ENCODE measurements around the gene TFAP2A. TPM values are rescaled to one million over a fixed set of nuclear protein-coding genes. Genes with fewer than 3 reads are reported as not detected.

TFAP2A gene
- total and polyA plus RNA-seq, 2 donors from 2014 or later: 10.1 to 16.2 TPM

DNA sequence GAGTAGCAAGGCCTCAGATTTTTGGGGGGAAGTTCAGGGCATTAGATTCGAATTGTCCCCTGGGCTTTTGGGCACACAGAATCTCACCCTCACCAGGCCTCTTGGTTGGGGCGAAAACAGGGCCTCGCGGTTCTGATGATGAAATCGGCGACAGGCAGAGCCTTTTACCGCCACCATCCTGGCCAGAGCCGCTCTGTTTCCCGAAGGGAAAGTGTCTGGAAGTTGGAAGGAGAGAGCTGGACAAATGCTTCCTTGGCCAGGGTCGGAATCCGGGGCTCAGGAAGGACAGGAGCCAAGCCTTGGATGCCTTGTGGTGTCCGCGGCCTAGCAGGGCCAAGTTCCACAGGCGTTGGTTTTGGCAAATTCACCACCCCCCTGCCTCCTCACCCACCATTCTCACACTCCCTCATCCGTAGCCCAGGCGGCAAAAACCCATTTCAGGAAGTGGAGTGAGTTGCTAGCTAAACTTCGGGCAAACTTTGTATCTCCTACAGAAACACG, 3.5 kb upstream of the TFAP2A start:
- Histone ChIP-seq H3K9ac (ENCODE audit: low read length in 3 of 3) (peak overlapping the region in 2 of 3 donors; percentile 33 to 84), H3K4me1 (ENCODE audit: control insufficient read depth in 2 of 3, insufficient read depth in 2 of 3, low read depth in 1 of 3, low read length in 3 of 3) (peaks cover 0 to 11% (median 0%) of the 10 kb centered on the region in 3 donors), H3K9me3 (ENCODE audit: control insufficient read depth in 2 of 3, insufficient read depth in 1 of 3, low read length in 3 of 3) (no peaks in the 10 kb centered on the region), H3K36me3 (ENCODE audit: control insufficient read depth in 2 of 3, insufficient read depth in 3 of 3, low read length in 3 of 3) (no peaks in the 10 kb centered on the region), H3K27ac (ENCODE audit: low read depth in 2 of 2, low read length in 2 of 2) (peak overlapping the region; percentile 87 to 89), H3K27me3 (ENCODE audit: control insufficient read depth, insufficient read depth, low read length) (peaks cover 69% of the 10 kb centered on the region), H3K4me3 (ENCODE audit: low read length in 3 of 3) (peak overlapping the region; percentile 47 to 67 (median 53))
- intact Hi-C loops (cut with DNase I): loop anchor here (10.0 kb wide), 1 partner anchor 384 kb away; no protein-coding TSS in a partner anchor
- FAIRE-seq (no peak), DNase-seq (peak in 2 of 5 donors; percentile 22 to 30)
- TF ChIP-seq, protein P1, sequence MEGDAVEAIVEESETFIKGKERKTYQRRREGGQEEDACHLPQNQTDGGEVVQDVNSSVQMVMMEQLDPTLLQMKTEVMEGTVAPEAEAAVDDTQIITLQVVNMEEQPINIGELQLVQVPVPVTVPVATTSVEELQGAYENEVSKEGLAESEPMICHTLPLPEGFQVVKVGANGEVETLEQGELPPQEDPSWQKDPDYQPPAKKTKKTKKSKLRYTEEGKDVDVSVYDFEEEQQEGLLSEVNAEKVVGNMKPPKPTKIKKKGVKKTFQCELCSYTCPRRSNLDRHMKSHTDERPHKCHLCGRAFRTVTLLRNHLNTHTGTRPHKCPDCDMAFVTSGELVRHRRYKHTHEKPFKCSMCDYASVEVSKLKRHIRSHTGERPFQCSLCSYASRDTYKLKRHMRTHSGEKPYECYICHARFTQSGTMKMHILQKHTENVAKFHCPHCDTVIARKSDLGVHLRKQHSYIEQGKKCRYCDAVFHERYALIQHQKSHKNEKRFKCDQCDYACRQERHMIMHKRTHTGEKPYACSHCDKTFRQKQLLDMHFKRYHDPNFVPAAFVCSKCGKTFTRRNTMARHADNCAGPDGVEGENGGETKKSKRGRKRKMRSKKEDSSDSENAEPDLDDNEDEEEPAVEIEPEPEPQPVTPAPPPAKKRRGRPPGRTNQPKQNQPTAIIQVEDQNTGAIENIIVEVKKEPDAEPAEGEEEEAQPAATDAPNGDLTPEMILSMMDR (IDR thresholded peaks at IDR 0.05; ENCODE audit: borderline replicate concordance, extremely low read depth, insufficient read depth): no peak

DNA sequence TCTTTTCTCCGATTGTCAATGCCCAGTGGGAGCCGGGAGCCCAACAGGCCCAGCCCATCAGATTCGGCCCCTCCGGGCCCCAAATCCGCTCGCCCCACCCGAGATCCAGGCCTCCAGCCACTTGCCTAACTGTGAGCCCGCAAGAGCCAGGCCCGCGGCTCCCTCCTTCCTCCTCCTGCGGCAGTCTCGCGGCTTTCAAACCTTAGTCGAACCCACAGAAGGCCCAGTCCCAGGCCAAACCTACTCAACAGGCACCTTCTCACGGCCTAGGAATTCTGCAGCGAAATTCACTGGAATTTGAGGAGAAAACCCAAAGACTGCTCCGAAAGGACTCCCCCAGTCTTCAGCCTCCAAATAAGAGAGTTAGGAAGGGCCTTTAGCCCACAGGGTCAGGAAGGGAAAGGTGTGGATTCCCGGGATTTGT, 2.8 kb upstream of the TFAP2A start:
- H3K4me1 ChIP-seq (ENCODE audit: control insufficient read depth in 2 of 3, insufficient read depth in 2 of 3, low read depth in 1 of 3, low read length in 3 of 3): peaks cover 0 to 17% (median 0%) of the 10 kb centered on the region in 3 donors
- intact Hi-C loops (cut with DNase I): loop anchor here (10.0 kb wide), 1 partner anchor 383 kb away; no protein-coding TSS in a partner anchor

DNA sequence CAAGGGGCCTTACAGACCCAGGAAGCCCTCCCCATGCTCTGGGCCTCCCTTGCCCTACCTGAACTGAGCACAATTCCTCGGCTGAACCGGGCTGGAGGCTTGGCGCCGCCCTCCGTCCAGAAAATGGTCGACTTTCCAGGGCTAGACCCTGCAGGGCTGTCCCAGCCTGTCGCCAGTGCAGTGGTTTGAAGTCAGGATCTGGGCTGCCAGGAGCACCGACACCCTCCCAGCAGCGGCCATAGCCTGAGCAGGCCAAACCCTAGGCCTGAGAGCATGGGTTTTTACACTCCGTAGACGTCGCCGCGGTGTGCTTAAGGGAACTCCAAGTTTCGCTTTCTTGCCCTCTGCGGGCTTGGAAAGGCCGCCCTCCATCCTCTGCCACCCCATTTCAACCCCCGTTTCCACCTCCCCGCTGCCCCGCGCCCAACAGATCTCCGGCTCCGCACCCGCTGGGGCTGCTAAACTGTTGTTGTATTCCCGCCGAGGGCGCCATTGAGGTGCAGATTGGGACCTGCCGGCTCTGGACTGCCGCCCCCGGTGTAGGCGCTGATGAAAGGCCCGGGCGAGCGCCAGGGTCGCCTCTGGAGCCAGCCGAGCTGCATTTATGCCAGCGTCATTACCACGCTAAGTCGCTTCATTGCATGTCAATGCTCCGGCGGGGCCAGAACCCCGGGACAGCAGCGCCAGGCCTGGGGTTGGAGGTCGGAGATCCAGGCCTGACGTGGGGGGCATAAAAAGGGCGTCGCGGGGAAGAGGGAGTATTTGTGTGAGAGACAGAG, 2.2 kb upstream of the TFAP2A start:
- Histone ChIP-seq H3K4me3 (ENCODE audit: low read length in 3 of 3) (peak overlapping the region; percentile 7 to 67 (median 37)), H3K36me3 (ENCODE audit: control insufficient read depth in 2 of 3, insufficient read depth in 3 of 3, low read length in 3 of 3) (no peaks in the 10 kb centered on the region), H3K27ac (ENCODE audit: low read depth in 2 of 2, low read length in 2 of 2) (peak overlapping the region; percentile 67 to 89), H3K27me3 (ENCODE audit: control insufficient read depth, insufficient read depth, low read length) (peaks cover 59% of the 10 kb centered on the region), H3K9me3 (ENCODE audit: control insufficient read depth in 2 of 3, insufficient read depth in 1 of 3, low read length in 3 of 3) (no peaks in the 10 kb centered on the region), H3K9ac (ENCODE audit: low read length in 3 of 3) (peak overlapping the region in 2 of 3 donors; percentile 17 to 84), H3K4me1 (ENCODE audit: control insufficient read depth in 2 of 3, insufficient read depth in 2 of 3, low read depth in 1 of 3, low read length in 3 of 3) (peaks cover 0 to 17% (median 0%) of the 10 kb centered on the region in 3 donors)
- TF ChIP-seq, protein P1 (IDR thresholded peaks at IDR 0.05; ENCODE audit: borderline replicate concordance, extremely low read depth, insufficient read depth): no peak
- FAIRE-seq (no peak), DNase-seq (peak in 4 of 5 donors; percentile 35 to 50 (median 44))
- intact Hi-C loops (cut with DNase I): loop anchor here (10.0 kb wide), 1 partner anchor 382 kb away; no protein-coding TSS in a partner anchor

More for the DNA sequence above, 2.8 kb upstream of the TFAP2A start:
- Histone ChIP-seq H3K9me3 (ENCODE audit: control insufficient read depth in 2 of 3, insufficient read depth in 1 of 3, low read length in 3 of 3) (no peaks in the 10 kb centered on the region), H3K9ac (ENCODE audit: low read length in 3 of 3) (peak overlapping the region in 2 of 3 donors; percentile 33 to 84), H3K27me3 (ENCODE audit: control insufficient read depth, insufficient read depth, low read length) (peaks cover 64% of the 10 kb centered on the region), H3K4me3 (ENCODE audit: low read length in 3 of 3) (peak overlapping the region in 2 of 3 donors; percentile 30 to 67), H3K36me3 (ENCODE audit: control insufficient read depth in 2 of 3, insufficient read depth in 3 of 3, low read length in 3 of 3) (no peaks in the 10 kb centered on the region), H3K27ac (ENCODE audit: low read depth in 2 of 2, low read length in 2 of 2) (peak overlapping the region; percentile 67 to 89)
- TF ChIP-seq, protein P1 (IDR thresholded peaks at IDR 0.05; ENCODE audit: borderline replicate concordance, extremely low read depth, insufficient read depth): no peak
- DNase-seq (peak in 2 of 5 donors; percentile 20 to 52), FAIRE-seq (no peak)

Measured in kidney (tissue), 14 donors.